GM12864 (cell line): ENCODE results near the gene ERC2.

Experiments used
- DNase-seq: peaks from one replicate; pipeline ENCODE4 v3.0.0-alpha.2; 2011; ENCODE audit warnings: low read depth
- H3K4me3 ChIP-seq: 2 replicates; pipeline ENCODE4 v1.5.1; 2011; ENCODE audit warnings: mild to moderate bottlenecking, low read depth, low read length, control low read depth
- TF ChIP-seq, protein P1 (sequence below): IDR thresholded peaks from 2 replicates; pipeline ENCODE4 v1.5.1; 2011; ENCODE audit warnings: low read depth, mild to moderate bottlenecking, moderate library complexity, low read length, control low read depth, inconsistent platforms; ENCODE audit errors: missing control alignments

Gene ERC2

DNA sequence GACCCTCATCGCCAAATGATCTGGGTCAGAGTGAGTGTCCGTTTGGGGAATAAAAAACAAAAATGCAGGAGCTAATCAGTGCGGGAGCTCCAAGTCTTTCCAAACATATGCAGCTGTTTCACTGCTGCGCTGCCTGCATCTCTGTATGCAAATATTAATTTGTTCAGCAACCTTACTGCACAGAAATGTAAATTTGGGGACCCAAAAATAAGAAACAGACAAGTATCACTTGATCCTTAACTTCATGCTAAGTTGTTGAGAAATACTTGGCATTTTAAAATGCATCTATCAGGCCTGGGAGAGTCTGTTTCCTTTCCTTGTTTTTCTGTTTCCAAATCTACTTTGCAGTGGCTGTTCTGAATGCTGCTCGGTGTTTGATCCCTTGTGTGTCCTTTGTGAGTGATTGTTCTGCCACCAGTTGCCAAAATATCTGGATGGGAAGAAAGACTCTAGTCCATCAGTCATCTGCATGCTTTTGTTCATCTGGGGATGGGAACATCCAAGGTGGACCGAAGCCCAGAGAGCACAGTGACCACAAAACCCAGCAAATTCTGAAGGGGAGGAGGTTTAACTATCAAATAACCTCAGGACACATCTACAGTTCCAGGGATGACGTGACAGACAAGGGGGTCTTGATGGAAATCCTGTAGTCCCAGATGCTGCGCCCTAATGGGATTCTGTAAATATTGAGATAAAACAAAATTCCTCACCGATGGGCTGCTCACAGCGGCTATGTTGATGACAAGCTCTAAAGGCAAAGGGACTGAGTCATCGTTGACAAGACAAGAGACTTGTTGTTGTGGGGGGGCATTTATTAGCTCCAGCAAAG lies 781.6 kb downstream of the ERC2 start:
- TF ChIP-seq, protein P1, sequence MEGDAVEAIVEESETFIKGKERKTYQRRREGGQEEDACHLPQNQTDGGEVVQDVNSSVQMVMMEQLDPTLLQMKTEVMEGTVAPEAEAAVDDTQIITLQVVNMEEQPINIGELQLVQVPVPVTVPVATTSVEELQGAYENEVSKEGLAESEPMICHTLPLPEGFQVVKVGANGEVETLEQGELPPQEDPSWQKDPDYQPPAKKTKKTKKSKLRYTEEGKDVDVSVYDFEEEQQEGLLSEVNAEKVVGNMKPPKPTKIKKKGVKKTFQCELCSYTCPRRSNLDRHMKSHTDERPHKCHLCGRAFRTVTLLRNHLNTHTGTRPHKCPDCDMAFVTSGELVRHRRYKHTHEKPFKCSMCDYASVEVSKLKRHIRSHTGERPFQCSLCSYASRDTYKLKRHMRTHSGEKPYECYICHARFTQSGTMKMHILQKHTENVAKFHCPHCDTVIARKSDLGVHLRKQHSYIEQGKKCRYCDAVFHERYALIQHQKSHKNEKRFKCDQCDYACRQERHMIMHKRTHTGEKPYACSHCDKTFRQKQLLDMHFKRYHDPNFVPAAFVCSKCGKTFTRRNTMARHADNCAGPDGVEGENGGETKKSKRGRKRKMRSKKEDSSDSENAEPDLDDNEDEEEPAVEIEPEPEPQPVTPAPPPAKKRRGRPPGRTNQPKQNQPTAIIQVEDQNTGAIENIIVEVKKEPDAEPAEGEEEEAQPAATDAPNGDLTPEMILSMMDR, result no peak

DNA sequence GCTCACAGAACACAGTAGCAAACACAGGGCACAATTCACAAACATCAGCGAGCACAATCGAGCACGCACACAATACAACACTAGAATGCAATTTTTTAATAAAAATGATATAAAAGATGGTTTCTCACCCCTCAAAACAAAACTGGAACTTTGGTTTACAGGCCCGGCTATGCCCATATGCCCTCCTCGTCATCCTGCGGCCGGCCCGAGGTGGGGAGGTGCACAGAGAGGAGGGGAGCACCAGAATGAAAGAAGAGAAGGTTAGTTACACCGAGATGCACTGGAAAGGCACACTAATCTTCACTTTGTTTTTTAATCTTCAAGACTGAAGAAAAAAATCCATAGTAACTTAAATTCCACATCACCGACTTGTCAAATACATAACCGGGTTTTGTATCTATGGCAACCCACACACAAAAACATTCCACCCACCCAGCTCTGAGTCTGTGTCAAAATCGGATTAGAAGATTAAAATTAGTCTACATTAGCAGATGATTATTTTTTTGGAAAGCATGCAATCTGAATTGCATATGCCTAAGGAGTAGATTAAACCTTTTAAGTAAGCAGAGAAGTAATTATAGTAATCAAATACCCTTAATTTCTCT lies 784.5 kb downstream of the ERC2 start:
- H3K4me3 ChIP-seq, result no peak overlapping the region
- TF ChIP-seq, protein P1, result no peak
- DNase-seq, result no peak

More for the DNA sequence above, 781.6 kb downstream of the ERC2 start:
- no peak overlapping the region; the same call in 1 of the 2 replicates for H3K4me3 ChIP-seq
- no peak for DNase-seq

DNA sequence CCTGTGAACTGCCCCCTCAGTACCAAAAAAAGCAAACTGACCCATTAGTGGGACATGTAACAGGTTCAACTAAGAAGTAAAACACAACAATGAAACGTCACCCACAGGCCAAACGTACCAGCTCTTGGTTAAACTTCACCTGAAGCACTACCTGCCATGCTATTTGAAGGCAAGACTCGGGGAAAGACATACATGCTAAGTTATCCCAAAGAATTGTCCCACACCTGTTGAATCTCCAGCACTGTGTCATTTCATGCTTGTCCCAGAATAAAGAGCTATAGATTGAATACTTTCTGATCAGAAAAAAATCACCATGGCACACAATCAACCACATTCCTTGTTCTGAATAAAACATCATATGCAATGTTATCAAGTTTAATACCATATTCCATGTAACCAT lies 785.8 kb downstream of the ERC2 start:
- no peak overlapping the region for H3K4me3 ChIP-seq
- DNase-seq, result no peak
- TF ChIP-seq, protein P1, result no peak

DNA sequence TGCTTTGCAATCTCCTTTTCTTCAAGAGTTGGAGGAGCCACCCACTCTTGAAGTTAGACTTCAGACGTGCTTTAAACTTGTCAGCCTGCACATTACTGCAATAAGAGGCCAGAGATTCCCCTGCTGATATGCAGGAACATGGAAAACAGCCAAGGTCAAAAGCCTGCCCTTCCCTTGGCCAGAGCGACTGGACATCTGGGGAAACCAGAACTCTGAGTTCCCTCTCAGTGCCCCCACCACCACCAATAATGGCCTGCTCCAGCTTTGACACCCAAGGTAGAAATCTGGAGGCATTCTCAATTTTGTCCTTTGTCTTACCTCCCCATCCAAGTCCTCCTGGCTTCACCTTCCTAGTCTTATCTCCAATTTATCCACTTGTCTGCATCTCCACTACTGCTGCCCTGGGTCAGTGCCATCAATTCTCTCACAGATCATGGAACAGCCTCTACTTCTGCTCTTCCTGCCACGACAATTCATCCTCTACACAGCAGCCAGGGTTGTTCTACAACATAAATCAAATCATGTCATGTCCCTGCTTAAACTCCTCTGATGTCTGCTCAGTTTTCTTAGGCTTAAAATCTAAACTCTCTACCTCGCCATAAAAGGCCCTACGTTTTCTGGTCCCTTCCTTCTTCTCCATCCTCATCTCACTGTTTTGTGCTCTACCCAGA lies 789.6 kb downstream of the ERC2 start:
- H3K4me3 ChIP-seq, result no peak overlapping the region
- no peak for DNase-seq
- TF ChIP-seq, protein P1, result no peak

DNA sequence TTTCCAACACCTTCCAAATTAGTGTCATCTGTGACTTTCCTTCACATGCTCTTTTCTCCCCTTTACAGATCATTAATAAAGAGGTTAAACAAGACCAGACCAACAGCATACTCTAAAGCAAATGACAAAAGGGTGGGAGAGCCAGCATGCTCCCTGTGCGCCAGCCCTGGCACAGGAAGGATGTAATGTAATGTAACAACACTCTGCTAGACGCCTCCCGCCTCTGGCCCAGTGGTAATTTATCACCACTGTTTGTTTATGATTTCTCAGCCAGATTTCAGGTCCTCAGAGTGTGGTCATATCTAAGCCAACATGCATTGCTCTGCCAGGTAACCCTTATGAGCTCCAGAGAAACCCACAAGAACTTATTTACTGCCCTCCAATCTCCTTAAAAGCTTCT lies 791.6 kb downstream of the ERC2 start:
- no peak for DNase-seq
- TF ChIP-seq, protein P1, result no peak

DNA sequence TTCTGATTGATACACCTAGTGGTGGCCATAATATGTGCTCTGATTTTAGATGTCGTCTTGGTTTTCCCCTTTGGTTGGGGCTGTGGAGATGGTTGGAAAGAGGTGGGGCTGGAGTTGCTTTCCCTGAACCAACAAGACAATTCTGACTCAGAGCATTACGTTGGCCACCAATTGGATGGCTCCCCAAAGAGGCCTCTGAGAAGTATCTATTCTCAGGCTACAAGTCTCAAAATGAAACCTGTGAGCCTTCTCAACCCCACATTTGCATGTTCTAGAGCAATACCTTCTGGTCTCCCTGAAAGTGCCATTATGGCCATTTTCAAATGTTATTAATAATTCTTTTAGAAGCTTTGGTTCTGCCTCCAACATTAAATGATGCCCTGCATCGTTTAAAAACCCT lies 792.8 kb downstream of the ERC2 start:
- TF ChIP-seq, protein P1, result peak; percentile 33
- no peak overlapping the region for H3K4me3 ChIP-seq
- peak; percentile 96 for DNase-seq

More for the DNA sequence above, 791.6 kb downstream of the ERC2 start:
- H3K4me3 ChIP-seq, result no peak overlapping the region
